Measurements from ENCODE around the gene PKD1L1. TPM values are rescaled to one million over a fixed set of nuclear protein-coding genes. Genes with fewer than 3 reads are reported as not detected.

The PKD1L1 gene
- total RNA-seq, 2 experiments from 2014 or later: 0.06 to 0.19 TPM

DNA sequence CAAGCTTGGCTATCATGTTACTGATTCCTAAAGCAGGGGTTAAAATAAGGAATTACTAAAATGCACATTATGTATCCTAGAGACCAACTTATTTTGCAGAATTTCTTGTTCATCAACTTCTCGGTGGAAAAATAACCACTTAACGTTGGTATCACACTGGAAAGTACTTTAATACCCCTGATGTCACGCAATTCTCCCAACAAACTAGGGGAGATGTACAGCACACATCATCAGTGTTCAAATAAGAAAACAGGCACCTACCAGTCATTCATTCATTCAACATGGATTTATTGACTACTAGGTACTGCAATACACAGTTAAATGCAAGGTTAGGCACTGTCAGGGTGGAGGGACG is 30.5 kb upstream of the PKD1L1 start:
- CTCF ChIA-PET: interaction anchor here (1.2 to 1.5 kb wide), 5 partner anchors 10 to 132 kb away, joined by 4 to 8 read pairs (median 7); partner anchors contain the start of gene UPP1
- peak overlapping the region; percentile 82 for H3K4me3 Mint-ChIP-seq

DNA sequence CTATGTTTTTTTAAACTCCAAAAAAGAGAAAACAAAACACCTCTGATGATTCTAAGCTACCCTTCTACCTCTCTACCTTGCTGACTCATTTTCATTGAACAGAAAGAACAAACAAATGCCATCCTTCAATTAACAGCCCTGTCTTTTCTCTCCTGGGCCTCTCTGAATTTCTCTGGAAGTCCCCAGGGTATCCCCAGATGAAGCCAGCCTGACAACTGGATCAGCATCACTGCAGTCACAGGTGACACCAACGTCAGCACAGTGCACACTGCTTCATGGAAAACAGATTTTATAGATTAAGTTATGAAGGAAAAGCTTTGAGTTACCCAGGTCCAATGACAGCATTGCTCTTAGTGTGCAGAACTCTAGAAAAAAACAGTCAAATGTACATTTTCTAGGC is 25.5 kb upstream of the PKD1L1 start:
- CTCF ChIA-PET: interaction anchor here (1.0 to 2.0 kb wide), 3 partner anchors 15 to 34 kb away, joined by 3 to 11 read pairs (median 3); no protein-coding TSS in a partner anchor
- Mint-ChIP-seq H3K4me3 (no peak overlapping the region), H3K9me3 (ENCODE audit: low read depth) (no peaks in the 10 kb centered on the region), H3K27me3 (no peaks in the 10 kb centered on the region), H3K36me3 (peaks cover 56% of the 10 kb centered on the region), H3K4me1 (peaks cover 21% of the 10 kb centered on the region), H3K27ac (no peak overlapping the region)
- DNase-seq (no peak), ATAC-seq (no peak)

More for the DNA sequence above, 30.5 kb upstream of the PKD1L1 start:
- H3K9me3 Mint-ChIP-seq (ENCODE audit: low read depth): no peaks in the 10 kb centered on the region
- H3K36me3 Mint-ChIP-seq: peaks cover 34% of the 10 kb centered on the region
- no peaks in the 10 kb centered on the region for H3K27me3 Mint-ChIP-seq
- H3K4me1 Mint-ChIP-seq: peaks cover 21% of the 10 kb centered on the region
- peak overlapping the region; percentile 93 for H3K27ac Mint-ChIP-seq
- DNase-seq (no peak), ATAC-seq (no peak)

DNA sequence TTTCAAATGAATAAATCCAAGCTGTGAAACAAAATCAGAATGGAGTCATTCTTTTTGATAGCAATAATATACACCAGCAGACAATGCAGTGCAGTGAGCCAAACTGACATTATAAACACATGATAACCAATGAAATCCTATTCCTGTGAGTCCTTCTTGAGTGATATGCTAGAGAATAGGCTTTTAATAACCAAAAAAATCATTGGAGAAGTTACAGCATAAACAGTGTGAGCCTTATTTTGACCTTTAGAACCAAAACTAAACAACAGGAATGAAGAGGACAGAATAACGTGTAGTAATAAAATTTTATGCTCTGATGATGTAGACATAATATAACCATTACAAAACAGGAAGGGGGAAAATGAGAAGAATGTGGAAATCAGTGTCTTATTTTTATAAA is 22.5 kb upstream of the PKD1L1 start:
- Mint-ChIP-seq H3K36me3 (peaks cover 52% of the 10 kb centered on the region), H3K4me1 (peaks cover 9% of the 10 kb centered on the region)
- CTCF ChIA-PET: interaction anchor here (1.4 to 1.6 kb wide), 2 partner anchors 139 to 184 kb away, joined by 3 to 5 read pairs; no protein-coding TSS in a partner anchor

DNA sequence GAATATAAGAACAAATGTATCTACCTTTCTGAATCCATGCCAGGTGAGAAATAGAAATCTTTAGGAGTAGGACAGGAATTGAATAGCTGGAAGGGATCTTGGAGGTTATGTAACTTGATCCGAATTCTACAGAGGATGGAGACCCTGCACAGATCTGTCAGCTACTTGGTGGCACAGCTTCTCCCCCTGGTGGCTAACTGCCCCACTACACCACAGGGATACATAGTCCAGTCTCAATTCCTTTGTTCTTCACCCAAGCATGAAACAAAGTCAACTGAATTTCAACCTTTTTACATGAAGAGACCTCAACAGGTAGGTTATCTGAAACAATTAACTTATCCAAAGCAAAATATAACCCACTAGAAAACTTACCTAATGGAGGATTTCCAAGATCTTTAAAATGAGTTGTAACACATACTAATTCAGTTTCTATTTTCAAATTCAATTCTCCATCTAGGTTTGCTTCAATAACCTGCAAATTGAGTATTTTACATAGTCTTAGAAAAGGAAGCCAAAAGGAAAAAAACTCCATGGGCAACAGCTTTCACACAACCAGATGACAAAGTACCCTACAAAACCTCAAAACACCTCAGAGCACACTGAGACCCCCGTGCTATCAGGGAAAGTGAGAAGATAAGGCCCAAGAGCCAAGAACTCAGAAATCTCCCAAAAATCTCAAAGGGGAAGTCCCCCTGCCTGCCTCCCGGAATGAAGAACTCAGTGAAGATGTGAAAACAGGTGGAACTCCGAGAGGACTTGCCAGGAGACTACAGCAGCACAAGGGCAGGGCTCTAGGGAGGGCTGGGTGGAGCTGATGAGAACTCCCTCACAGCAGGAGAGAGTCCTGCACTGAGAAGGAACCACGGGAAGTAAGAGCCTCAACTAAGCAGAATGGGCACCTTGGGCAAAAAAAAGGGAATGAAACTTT is 20.8 kb upstream of the PKD1L1 start:
- ATAC-seq (peak; percentile 60), DNase-seq (peak; percentile 57)
- no peaks in the 10 kb centered on the region for H3K27me3 Mint-ChIP-seq
- peaks cover 52% of the 10 kb centered on the region for H3K36me3 Mint-ChIP-seq
- peak overlapping the region; percentile 17 for H3K27ac Mint-ChIP-seq
- CTCF ChIA-PET: interaction anchor here (0.8 to 2.5 kb wide), 10 partner anchors 9 to 186 kb away, joined by 3 to 16 read pairs (median 5); no protein-coding TSS in a partner anchor
- H3K4me3 Mint-ChIP-seq: no peak overlapping the region
- peaks cover 7% of the 10 kb centered on the region for H3K4me1 Mint-ChIP-seq
- H3K9me3 Mint-ChIP-seq (ENCODE audit: low read depth): no peaks in the 10 kb centered on the region

More for the DNA sequence above, 22.5 kb upstream of the PKD1L1 start:
- no peaks in the 10 kb centered on the region for H3K9me3 Mint-ChIP-seq (ENCODE audit: low read depth)
- no peak overlapping the region for H3K4me3 Mint-ChIP-seq
- no peaks in the 10 kb centered on the region for H3K27me3 Mint-ChIP-seq
- ATAC-seq: no peak
- no peak overlapping the region for H3K27ac Mint-ChIP-seq
- no peak for DNase-seq

DNA sequence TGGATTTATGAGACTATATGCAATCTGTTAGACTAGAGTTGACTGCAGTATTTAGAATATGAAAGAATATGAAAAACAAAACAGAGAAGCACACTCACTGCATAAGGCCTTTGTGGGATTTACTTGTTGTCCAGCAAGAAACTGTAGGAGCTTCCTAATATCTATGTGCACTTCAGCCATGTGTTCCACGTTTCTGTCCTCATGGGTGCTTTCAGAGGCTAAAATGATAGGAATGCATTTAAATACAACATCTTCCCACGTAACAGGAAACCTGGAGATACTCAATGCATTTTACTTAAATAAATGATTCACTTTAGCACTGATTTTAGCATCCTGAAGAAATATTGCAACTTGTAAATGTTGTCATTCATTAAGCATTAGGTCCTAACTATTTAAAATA is 19.4 kb upstream of the PKD1L1 start:
- CTCF ChIA-PET: interaction anchor here (0.6 to 2.5 kb wide), 2 partner anchors 23 kb away, joined by 3 to 8 read pairs; no protein-coding TSS in a partner anchor
- no peak for ATAC-seq
- Mint-ChIP-seq H3K4me1 (peaks cover 7% of the 10 kb centered on the region), H3K36me3 (peaks cover 47% of the 10 kb centered on the region), H3K27ac (no peak overlapping the region), H3K27me3 (no peaks in the 10 kb centered on the region), H3K9me3 (ENCODE audit: low read depth) (no peaks in the 10 kb centered on the region), H3K4me3 (no peak overlapping the region)
- no peak for DNase-seq

DNA sequence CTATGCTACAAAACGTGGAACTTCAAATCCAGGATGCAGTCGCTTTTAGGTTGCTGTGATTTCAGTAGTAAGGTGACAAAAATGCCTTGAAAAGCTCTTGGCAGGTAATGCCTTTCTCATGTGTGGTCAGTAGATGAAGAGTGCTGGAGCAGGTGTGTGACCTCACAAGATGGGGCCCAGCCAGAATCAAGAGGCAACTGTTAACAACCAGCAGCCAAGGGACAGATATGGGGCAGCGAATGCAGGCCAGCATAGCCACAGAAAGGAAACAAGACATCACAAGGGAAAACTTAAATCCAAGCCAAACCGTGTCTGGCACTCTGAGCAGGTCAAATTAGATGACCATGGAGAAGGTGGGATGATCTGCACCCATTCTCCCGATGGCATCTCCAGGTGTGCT is 18.9 kb upstream of the PKD1L1 start:
- no peak overlapping the region for H3K4me3 Mint-ChIP-seq

DNA sequence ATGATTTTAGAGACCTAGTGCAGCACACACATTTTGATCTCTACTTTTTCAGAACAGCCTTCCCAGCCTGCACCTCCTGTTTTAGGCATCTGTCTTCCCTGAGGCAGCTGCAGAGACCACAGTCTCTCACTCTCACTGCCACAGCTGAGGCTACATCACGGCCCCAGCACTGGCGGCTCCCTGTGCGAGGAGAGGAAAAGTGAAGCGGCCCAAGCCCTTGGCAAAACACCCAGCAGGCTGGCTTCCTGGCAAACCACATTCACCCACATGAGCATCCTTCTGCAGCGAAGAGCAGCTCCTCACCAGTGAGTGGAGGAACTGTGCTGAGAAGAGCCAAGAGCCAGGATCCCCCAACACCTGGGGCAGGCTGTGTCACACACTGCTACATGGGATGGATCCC is 17.2 kb upstream of the PKD1L1 start:
- Mint-ChIP-seq H3K27ac (no peak overlapping the region), H3K27me3 (no peaks in the 10 kb centered on the region), H3K4me3 (no peak overlapping the region), H3K4me1 (peaks cover 7% of the 10 kb centered on the region), H3K36me3 (peaks cover 58% of the 10 kb centered on the region), H3K9me3 (ENCODE audit: low read depth) (no peaks in the 10 kb centered on the region)
- CTCF ChIA-PET: interaction anchor here (1.9 kb wide), 1 partner anchor 20 kb away, joined by 6 read pairs; no protein-coding TSS in a partner anchor
- ATAC-seq: no peak
- DNase-seq: no peak

More for the DNA sequence above, 18.9 kb upstream of the PKD1L1 start:
- no peaks in the 10 kb centered on the region for H3K27me3 Mint-ChIP-seq
- peak overlapping the region; percentile 30 for H3K27ac Mint-ChIP-seq
- DNase-seq: no peak
- H3K4me1 Mint-ChIP-seq: peaks cover 7% of the 10 kb centered on the region
- no peaks in the 10 kb centered on the region for H3K9me3 Mint-ChIP-seq (ENCODE audit: low read depth)
- CTCF ChIA-PET: interaction anchor here (0.6 to 2.5 kb wide), 4 partner anchors 22 to 143 kb away, joined by 3 to 8 read pairs (median 4); no protein-coding TSS in a partner anchor
- ATAC-seq: no peak
- H3K36me3 Mint-ChIP-seq: peaks cover 48% of the 10 kb centered on the region

DNA sequence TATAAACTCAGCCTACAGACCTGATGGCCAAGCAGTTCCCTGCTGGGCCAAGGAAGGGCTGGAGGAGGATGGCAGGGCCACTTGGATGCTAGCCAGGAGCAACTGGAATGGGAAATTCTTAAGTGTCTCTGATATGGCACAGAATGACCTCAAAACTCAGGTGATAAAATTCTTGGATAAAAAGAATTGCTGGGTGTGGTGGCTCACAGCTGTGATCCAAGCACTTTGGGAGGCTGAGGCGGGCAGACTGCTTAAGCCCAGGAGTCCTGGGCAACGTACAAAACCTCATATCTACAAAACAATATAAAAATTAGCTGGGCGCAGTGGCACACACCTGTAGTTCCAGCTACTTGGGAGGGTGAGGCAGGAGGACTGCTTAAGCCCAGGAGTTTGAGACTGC is 14.0 kb upstream of the PKD1L1 start:
- Mint-ChIP-seq H3K4me1 (peaks cover 4% of the 10 kb centered on the region), H3K4me3 (no peak overlapping the region), H3K27me3 (no peaks in the 10 kb centered on the region), H3K9me3 (ENCODE audit: low read depth) (no peaks in the 10 kb centered on the region), H3K36me3 (peaks cover 59% of the 10 kb centered on the region), H3K27ac (no peak overlapping the region)
- peak; percentile 31 for DNase-seq
- CTCF ChIA-PET: no interaction called here
- ATAC-seq: no peak

DNA sequence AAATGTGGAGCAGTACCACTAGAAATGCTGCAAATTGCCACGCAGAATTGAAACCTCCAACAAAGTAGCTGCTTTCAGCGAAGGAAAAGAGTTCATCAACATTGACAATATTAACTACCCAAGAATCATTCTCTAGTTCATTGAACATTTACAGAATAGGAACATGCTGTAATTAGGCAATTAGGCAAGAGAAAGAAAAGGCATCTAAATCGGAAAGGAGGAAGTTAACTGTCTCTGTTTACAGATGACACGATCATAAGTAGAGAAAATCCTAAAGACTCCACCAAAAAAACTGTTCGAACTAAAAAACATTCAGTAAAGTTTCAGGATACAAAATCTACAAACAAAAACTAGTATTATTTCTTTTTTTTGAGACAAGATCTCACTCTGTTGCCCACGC is 8.9 kb upstream of the PKD1L1 start:
- Mint-ChIP-seq H3K36me3 (peaks cover 32% of the 10 kb centered on the region), H3K27ac (no peak overlapping the region), H3K27me3 (no peaks in the 10 kb centered on the region), H3K4me3 (no peak overlapping the region), H3K9me3 (ENCODE audit: low read depth) (no peaks in the 10 kb centered on the region), H3K4me1 (no peaks in the 10 kb centered on the region)
- DNase-seq (no peak), ATAC-seq (no peak)
- CTCF ChIA-PET: interaction anchor here (0.8 to 1.5 kb wide), 3 partner anchors 12 to 198 kb away, joined by 3 to 6 read pairs (median 3); no protein-coding TSS in a partner anchor

DNA sequence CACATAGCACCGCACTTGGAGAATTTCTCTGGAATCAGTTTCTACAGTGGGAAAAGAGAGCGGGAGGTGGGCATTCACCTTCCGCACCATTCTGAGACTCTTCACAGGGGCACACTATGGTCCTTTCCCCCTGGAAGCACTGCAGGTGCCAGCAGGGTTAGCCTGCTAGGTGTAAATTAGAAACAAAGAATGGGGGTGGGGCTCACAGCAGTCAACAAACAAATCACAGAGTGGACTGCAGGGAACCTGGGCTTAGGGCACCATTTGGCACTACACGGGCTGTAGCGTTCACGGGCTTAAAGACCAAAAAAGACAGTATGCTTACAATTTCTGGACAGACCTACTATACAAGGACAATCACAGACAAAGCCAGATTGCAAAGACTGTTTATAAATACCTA is 8.0 kb upstream of the PKD1L1 start:
- peaks cover 26% of the 10 kb centered on the region for H3K36me3 Mint-ChIP-seq
- peak; percentile 21 for DNase-seq
- H3K4me1 Mint-ChIP-seq: no peaks in the 10 kb centered on the region
- CTCF ChIA-PET: interaction anchor here (1.0 to 1.1 kb wide), 3 partner anchors 12 to 13 kb away, joined by 3 to 6 read pairs (median 4); no protein-coding TSS in a partner anchor
- no peaks in the 10 kb centered on the region for H3K9me3 Mint-ChIP-seq (ENCODE audit: low read depth)
- H3K4me3 Mint-ChIP-seq: no peak overlapping the region
- no peak overlapping the region for H3K27ac Mint-ChIP-seq
- H3K27me3 Mint-ChIP-seq: no peaks in the 10 kb centered on the region
- ATAC-seq: no peak

DNA sequence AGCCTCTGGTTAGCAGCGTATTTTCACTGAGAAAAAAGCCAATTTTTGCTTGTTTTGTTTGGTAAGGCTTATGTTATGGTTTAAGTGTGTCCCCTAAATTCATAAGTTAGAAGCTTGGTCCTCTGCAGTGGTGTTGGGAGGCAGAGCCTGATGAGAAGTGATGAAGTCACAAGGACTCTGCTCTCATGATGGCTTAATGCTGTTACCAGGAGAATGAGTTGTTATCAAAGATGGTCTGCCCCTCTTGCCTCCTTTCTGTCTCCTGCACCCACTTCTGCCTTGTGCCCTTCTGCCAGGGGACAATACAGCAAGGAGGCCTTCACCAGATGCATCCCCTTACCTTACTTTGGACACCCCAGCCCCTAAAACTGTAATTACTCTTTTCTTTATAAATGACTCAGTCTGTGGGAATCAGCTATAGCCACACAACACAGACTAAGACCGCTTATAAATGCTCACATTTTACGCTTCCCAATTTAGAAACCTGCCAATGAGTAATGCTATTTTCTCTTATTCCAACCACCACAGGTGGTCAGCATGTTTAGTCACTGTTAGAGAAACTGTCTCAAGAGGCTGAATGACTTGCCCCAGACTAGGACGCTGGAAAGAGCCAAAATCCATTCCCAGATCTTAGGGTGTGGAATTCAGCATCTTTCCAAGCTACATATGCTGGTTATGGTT is 6.1 kb upstream of the PKD1L1 start:
- Mint-ChIP-seq H3K27me3 (no peaks in the 10 kb centered on the region), H3K36me3 (peaks cover 17% of the 10 kb centered on the region), H3K4me1 (peaks cover 2% of the 10 kb centered on the region), H3K4me3 (no peak overlapping the region), H3K27ac (no peak overlapping the region), H3K9me3 (ENCODE audit: low read depth) (no peaks in the 10 kb centered on the region)
- CTCF ChIA-PET: interaction anchor here (1.3 to 1.7 kb wide), 2 partner anchors 9 to 15 kb away, joined by 4 to 11 read pairs; no protein-coding TSS in a partner anchor
- no peak for ATAC-seq
- DNase-seq: no peak

DNA sequence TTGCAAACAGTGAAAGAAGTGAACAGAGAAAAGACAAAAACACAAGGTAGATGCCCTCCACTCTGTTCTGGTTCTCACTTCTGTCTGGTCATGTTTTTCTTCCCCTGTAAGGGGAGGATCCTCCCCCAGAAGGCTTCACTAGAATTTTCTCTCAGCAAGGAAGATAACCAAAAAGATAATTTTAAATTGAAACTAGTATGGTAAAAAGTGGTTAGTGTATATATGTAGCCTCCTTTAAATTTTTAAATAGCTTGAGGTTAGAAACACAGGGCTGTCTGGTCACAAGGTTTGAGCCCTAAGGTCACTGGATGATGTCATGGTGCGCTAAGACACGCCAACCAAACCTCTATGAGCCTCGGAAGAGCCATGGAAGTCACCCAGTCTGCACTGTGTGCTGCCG is 5.6 kb upstream of the PKD1L1 start:
- CTCF ChIA-PET: interaction anchor here (1.3 to 1.7 kb wide), 2 partner anchors 9 to 15 kb away, joined by 4 to 11 read pairs; no protein-coding TSS in a partner anchor
- ATAC-seq (no peak), DNase-seq (no peak)
- no peaks in the 10 kb centered on the region for H3K27me3 Mint-ChIP-seq
- no peak overlapping the region for H3K4me3 Mint-ChIP-seq
- no peaks in the 10 kb centered on the region for H3K9me3 Mint-ChIP-seq (ENCODE audit: low read depth)
- H3K36me3 Mint-ChIP-seq: peaks cover 17% of the 10 kb centered on the region
- H3K27ac Mint-ChIP-seq: no peak overlapping the region
- H3K4me1 Mint-ChIP-seq: peaks cover 2% of the 10 kb centered on the region

DNA sequence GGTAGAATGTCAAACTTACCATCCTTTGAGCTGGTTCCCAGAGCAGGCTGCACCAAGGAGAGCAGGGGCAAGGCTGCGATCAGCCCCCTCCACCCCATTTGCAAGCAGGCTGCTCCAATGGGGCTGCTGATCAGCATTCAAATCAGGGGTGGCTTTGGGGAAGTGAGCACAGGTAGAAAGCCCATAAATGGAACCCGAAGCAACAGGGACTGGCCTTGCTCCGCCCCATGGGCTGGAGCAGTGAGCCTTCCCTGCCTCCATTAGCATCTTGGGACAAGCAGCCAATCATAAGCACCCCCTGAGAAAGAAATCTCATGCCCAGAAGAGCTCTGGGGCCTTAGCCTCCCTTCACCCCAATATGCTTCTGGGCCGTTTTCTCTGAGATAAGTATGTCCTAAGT is 4.0 kb upstream of the PKD1L1 start:
- Mint-ChIP-seq H3K9me3 (ENCODE audit: low read depth) (no peaks in the 10 kb centered on the region), H3K4me3 (no peak overlapping the region)

More for the DNA sequence above, 4.0 kb upstream of the PKD1L1 start:
- DNase-seq (peak; percentile 18), ATAC-seq (no peak)
- CTCF ChIA-PET: interaction anchor here (1.2 kb wide), 1 partner anchor 137 kb away, joined by 3 read pairs; the partner anchor contains the start of gene UPP1
- Mint-ChIP-seq H3K27me3 (no peaks in the 10 kb centered on the region), H3K4me1 (peaks cover 2% of the 10 kb centered on the region), H3K27ac (no peak overlapping the region), H3K36me3 (peaks cover 9% of the 10 kb centered on the region)
